ENCODE results near the gene RBM17.

Gene RBM17

DNA sequence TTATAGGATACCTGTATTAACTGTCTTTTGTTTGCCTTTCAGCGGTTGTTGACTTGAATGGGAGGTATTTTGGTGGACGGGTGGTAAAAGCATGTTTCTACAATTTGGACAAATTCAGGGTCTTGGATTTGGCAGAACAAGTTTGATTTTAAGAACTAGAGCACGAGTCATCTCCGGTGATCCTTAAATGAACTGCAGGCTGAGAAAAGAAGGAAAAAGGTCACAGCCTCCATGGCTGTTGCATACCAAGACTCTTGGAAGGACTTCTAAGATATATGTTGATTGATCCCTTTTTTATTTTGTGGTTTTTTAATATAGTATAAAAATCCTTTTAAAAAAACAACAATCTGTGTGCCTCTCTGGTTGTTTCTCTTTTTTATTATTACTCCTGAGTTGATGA lies 26.6 kb downstream of the RBM17 start:
- no peak for DNase-seq (ENCODE audit: low read depth in 1 of 2, low spot score in 1 of 2)
- Histone ChIP-seq H3K4me3 (replicated peaks; ENCODE audit: insufficient read depth, low read length) (no peak overlapping the region), H3K27me3 (ENCODE audit: insufficient read depth, poor library complexity, severe bottlenecking) (no peaks in the 10 kb centered on the region), H3K27ac (replicated peaks) (no peak overlapping the region)
- TF ChIP-seq, protein P1, sequence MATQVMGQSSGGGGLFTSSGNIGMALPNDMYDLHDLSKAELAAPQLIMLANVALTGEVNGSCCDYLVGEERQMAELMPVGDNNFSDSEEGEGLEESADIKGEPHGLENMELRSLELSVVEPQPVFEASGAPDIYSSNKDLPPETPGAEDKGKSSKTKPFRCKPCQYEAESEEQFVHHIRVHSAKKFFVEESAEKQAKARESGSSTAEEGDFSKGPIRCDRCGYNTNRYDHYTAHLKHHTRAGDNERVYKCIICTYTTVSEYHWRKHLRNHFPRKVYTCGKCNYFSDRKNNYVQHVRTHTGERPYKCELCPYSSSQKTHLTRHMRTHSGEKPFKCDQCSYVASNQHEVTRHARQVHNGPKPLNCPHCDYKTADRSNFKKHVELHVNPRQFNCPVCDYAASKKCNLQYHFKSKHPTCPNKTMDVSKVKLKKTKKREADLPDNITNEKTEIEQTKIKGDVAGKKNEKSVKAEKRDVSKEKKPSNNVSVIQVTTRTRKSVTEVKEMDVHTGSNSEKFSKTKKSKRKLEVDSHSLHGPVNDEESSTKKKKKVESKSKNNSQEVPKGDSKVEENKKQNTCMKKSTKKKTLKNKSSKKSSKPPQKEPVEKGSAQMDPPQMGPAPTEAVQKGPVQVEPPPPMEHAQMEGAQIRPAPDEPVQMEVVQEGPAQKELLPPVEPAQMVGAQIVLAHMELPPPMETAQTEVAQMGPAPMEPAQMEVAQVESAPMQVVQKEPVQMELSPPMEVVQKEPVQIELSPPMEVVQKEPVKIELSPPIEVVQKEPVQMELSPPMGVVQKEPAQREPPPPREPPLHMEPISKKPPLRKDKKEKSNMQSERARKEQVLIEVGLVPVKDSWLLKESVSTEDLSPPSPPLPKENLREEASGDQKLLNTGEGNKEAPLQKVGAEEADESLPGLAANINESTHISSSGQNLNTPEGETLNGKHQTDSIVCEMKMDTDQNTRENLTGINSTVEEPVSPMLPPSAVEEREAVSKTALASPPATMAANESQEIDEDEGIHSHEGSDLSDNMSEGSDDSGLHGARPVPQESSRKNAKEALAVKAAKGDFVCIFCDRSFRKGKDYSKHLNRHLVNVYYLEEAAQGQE (IDR thresholded peaks at IDR 0.05; ENCODE audit: insufficient replicate concordance, low read depth): no peak
- TF ChIP-seq POLR2AphosphoS5 (IDR thresholded peaks at IDR 0.05; ENCODE audit: low read depth) (no peak), SPI1 (IDR thresholded peaks at IDR 0.05; ENCODE audit: borderline replicate concordance, low read depth) (no peak), CTCF (IDR thresholded peaks at IDR 0.05; ENCODE audit: insufficient read depth, low read length) (no peak), GABPA (IDR thresholded peaks at IDR 0.05; ENCODE audit: low read depth) (no peak)

DNA sequence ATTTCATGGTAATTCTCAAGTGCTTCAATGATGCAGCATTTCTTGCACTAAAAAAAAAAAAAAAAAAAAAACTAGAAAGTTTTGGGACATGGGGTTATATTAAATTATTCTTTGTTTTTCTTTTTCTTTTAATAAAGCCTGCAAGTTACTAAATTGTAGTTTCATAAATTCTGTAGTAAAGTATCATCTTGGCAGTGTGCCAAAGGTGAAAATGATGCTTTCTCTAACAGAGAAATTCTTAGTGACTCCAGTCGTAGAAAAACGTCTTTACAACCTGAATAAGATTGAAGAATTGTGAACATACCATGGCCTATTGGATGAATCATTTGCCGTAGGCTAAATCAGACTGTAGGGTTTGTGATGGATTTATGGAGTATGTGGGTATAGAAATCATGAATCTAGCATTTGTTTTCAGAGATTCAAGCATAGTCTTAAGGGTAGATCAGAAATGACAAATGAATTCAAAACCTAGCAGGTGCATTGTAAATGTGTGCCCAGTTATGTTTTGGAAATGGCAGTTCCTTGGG lies 27.1 kb downstream of the RBM17 start:
- TF ChIP-seq POLR2AphosphoS5 (IDR thresholded peaks at IDR 0.05; ENCODE audit: low read depth) (no peak), GABPA (IDR thresholded peaks at IDR 0.05; ENCODE audit: low read depth) (no peak), CTCF (IDR thresholded peaks at IDR 0.05; ENCODE audit: insufficient read depth, low read length) (no peak), SPI1 (IDR thresholded peaks at IDR 0.05; ENCODE audit: borderline replicate concordance, low read depth) (no peak)
- TF ChIP-seq, protein P1 (IDR thresholded peaks at IDR 0.05; ENCODE audit: insufficient replicate concordance, low read depth): no peak
- no peak for DNase-seq (ENCODE audit: low read depth in 1 of 2, low spot score in 1 of 2)
- Histone ChIP-seq H3K4me3 (replicated peaks; ENCODE audit: insufficient read depth, low read length) (no peak overlapping the region), H3K27ac (replicated peaks) (no peak overlapping the region), H3K27me3 (ENCODE audit: insufficient read depth, poor library complexity, severe bottlenecking) (no peaks in the 10 kb centered on the region)

- TF ChIP-seq, protein P1 (IDR thresholded peaks at IDR 0.05; ENCODE audit: insufficient replicate concordance, low read depth): no peak
- TF ChIP-seq GABPA (IDR thresholded peaks at IDR 0.05; ENCODE audit: low read depth): no peak
- no peak for TF ChIP-seq CTCF (IDR thresholded peaks at IDR 0.05; ENCODE audit: insufficient read depth, low read length)
- no peak for TF ChIP-seq POLR2AphosphoS5 (IDR thresholded peaks at IDR 0.05; ENCODE audit: low read depth)
- no peak for TF ChIP-seq SPI1 (IDR thresholded peaks at IDR 0.05; ENCODE audit: borderline replicate concordance, low read depth)
- Histone ChIP-seq H3K4me3 (replicated peaks; ENCODE audit: insufficient read depth, low read length) (no peak overlapping the region), H3K27me3 (ENCODE audit: insufficient read depth, poor library complexity, severe bottlenecking) (no peaks in the 10 kb centered on the region), H3K27ac (replicated peaks) (no peak overlapping the region)
- no peak for DNase-seq (ENCODE audit: low read depth in 1 of 2, low spot score in 1 of 2)
Measured at GRCh38 chr10:6116806-6117205, 28.0 kb downstream of the RBM17 start.

All from HL-60 (cell line).